HepG2 (cell line): ENCODE measurements around the gene STOML1. TPM values are rescaled to one million over a fixed set of nuclear protein-coding genes. Genes with fewer than 3 reads are reported as not detected.

Experiments used
- ARID4A ChIP-seq: sonication (generic); formaldehyde crosslinking; IDR thresholded peaks from 2 replicates; pipeline ENCODE4 v1.5.0; 2020; ENCODE audit warnings: mild to moderate bottlenecking, missing genetic modification reagents, borderline replicate concordance
- ATF6 ChIP-seq: sonication (generic); formaldehyde crosslinking; conservative IDR thresholded peaks from 2 replicates; pipeline ENCODE4 v1.4.0; 2020; ENCODE audit warnings: missing genetic modification reagents
- HDAC2 ChIP-seq: sonication (generic); formaldehyde crosslinking; IDR thresholded peaks from 2 replicates; pipeline ENCODE4 v1.4.0; 2020; ENCODE audit warnings: missing genetic modification reagents
- IKZF5 ChIP-seq: IDR thresholded peaks from 2 replicates; pipeline ENCODE4 v1.6.1; 2018; ENCODE audit warnings: missing genetic modification reagents, mild to moderate bottlenecking, missing compliant biosample characterization
- JUN ChIP-seq: sonication (generic); formaldehyde crosslinking; IDR thresholded peaks from 2 replicates; pipeline ENCODE4 v1.4.0; 2020; ENCODE audit warnings: mild to moderate bottlenecking, missing genetic modification reagents
- MEF2D ChIP-seq: sonication (generic); formaldehyde crosslinking; IDR thresholded peaks from 2 replicates; pipeline ENCODE4 v1.5.1; 2020; ENCODE audit warnings: mild to moderate bottlenecking, missing genetic modification reagents
- MYPOP ChIP-seq: sonication (generic); formaldehyde crosslinking; IDR thresholded peaks from 2 replicates; pipeline ENCODE4 v1.8.1; 2023; ENCODE audit warnings: mild to moderate bottlenecking, moderate library complexity, missing genetic modification reagents
- NCOA1 ChIP-seq: sonication (generic); formaldehyde crosslinking; IDR thresholded peaks from 2 replicates; pipeline ENCODE4 v1.9.0; 2021; ENCODE audit warnings: missing genetic modification reagents
- SRF ChIP-seq: IDR thresholded peaks from 2 replicates; pipeline ENCODE4 v1.6.1; 2011; ENCODE audit warnings: mild to moderate bottlenecking, low read depth, low read length, moderate library complexity
- ZFP90 ChIP-seq: sonication (generic); formaldehyde crosslinking; IDR thresholded peaks from 2 replicates; pipeline ENCODE4 v1.8.0; 2022; ENCODE audit warnings: missing genetic modification reagents, mild to moderate bottlenecking, inconsistent platforms, borderline replicate concordance
- ZFP91 ChIP-seq: sonication (generic); formaldehyde crosslinking; IDR thresholded peaks from 2 replicates; pipeline ENCODE4 v1.9.0; 2022; ENCODE audit warnings: missing genetic modification reagents, mild to moderate bottlenecking, borderline replicate concordance
- ZNF512B ChIP-seq: sonication (generic); formaldehyde crosslinking; IDR thresholded peaks from 2 replicates; pipeline ENCODE4 v1.5.1; 2020; ENCODE audit warnings: missing genetic modification reagents, mild to moderate bottlenecking, borderline replicate concordance
- ZNF788 ChIP-seq: sonication (generic); formaldehyde crosslinking; IDR thresholded peaks from 2 replicates; pipeline ENCODE4 v1.5.0; 2020; ENCODE audit warnings: mild to moderate bottlenecking, missing genetic modification reagents, borderline replicate concordance
- polyA plus RNA-seq, 8 experiments: library from polyadenylated mRNA; depleted of rRNA in 3 of 8; stranded (reverse) in 7 of 8; unstranded in 1 of 8; fragments of >200 nt; fragmentation: Illumina TruSeq in 4 of 8; extraction: Trizol in 4 of 8; gene quantifications; 2 replicates each; pipeline versions ENCODE4 v1.2.1 to v1.2.3, GENCODE V29; 2011 to 2016; ENCODE audit warnings: low read depth in 4 of 8, missing spikeins in 1 of 8, mixed read lengths in 1 of 8; ENCODE audit not compliant: insufficient read depth in 1 of 8
- total RNA-seq, 5 experiments: library from RNA; depleted of rRNA; stranded (reverse); fragments of >200 nt; fragmentation: Illumina TruSeq; extraction: Trizol; gene quantifications; 2 replicates each; pipeline ENCODE4 v1.2.3, GENCODE V29; 2016; ENCODE audit warnings: low read depth in 1 of 5

STOML1 gene
- total and polyA plus RNA-seq, 2 of the 13 experiments (the other 11 are each of a cell fraction or from before 2014, with no cell fraction given), result 3.5 to 3.7 TPM

- TF ChIP-seq MYPOP (CRISPR knock-in tag), result 0 out of 2 replicates have a peak, but pooled peaks have one; percentile 24
- TF ChIP-seq ATF6 (CRISPR knock-in tag), result no peak
- no peak for TF ChIP-seq MEF2D
- no peak; the same call in 1 of the 2 replicates for TF ChIP-seq ZNF788 (CRISPR knock-in tag)
- TF ChIP-seq NCOA1, result no peak
- TF ChIP-seq ARID4A (CRISPR knock-in tag), result peak; percentile 27; the same call in 1 of the 2 replicates
- TF ChIP-seq IKZF5 (CRISPR knock-in tag), result peak; percentile 60; the same call in 1 of the 2 replicates
- no peak for TF ChIP-seq JUN (CRISPR knock-in tag)
- 0 out of 2 replicates have a peak, but pooled peaks have one; percentile 39 for TF ChIP-seq ZNF512B (CRISPR knock-in tag)
- TF ChIP-seq ZFP91 (CRISPR knock-in tag), result no peak
- no peak for TF ChIP-seq SRF
- no peak for TF ChIP-seq ZFP90 (CRISPR knock-in tag)
- TF ChIP-seq HDAC2 (CRISPR knock-in tag), result 0 out of 2 replicates have a peak, but pooled peaks have one; percentile 38
Measured at GRCh38 chr15:73950831-73951561, 41.1 kb downstream of the STOML1 start (continued).
